Fibroblast of skin of right biceps (primary cell): Measurements from ENCODE around the gene PITPNC1.
"Not testable (repeated sequence)": the region's sequence is repeated elsewhere in the genome, so short reads cannot be mapped to it uniquely, and the experiment has no call there.

ENCODE experiments used
- DNase-seq: peaks from one replicate; pipeline ENCODE4 v3.0.0-alpha.2; 2013

The PITPNC1 gene

DNA sequence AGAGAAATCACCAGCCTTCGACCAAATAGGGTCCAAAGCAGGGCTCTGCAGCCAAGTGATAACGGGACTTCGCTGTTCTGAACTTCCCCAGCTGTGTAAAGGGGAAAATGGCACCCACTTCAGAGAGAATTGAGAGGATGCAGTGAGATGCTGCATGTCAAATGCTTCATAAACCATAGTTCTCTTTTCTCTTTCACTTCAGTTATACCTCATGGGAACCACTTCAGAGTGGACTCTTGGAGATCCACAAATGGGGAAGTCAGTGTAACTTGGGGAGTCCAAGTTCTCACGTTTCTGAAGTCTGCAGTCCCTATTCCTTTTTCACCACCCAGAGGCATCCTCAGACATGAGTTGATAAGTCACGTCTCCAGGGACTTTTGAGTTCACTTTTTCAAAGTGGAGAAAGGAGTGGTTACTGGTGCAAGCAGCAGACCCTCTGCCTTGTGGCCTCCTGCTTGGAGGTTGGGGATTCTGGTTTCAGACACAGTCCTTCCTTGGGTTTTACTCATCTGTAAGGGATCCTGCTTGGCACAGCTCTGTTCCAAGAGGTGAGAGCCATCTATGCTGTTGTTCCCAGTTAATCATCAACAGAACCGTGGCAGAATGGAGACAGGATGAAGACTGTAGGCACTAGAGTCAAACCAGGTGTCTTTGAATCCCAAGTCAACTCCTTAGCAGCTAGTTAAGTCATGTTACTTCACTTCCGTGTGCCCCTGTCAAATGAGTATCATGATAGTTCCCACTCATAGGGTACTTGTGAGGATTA is 217.2 kb downstream of the PITPNC1 start:
- DNase-seq: no peak

DNA sequence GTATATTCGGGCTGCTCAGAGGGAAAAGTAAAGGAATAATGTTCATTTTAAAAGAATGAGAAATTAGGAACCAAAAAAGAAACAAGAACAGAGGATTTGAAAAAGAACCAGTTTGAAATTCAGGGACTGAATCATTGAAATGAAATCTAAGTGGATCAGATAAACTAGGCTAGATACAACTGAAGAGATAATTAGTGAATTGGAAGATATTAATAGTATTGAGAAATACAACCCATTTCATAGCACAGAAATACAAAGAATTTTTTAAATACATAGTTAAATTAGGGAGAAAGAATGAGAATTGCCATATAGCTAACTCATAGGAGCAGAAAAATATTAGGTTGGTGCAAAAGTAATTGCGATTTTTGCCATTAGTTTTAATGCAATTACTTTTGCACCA is 223.3 kb downstream of the PITPNC1 start:
- DNase-seq: no peak

DNA sequence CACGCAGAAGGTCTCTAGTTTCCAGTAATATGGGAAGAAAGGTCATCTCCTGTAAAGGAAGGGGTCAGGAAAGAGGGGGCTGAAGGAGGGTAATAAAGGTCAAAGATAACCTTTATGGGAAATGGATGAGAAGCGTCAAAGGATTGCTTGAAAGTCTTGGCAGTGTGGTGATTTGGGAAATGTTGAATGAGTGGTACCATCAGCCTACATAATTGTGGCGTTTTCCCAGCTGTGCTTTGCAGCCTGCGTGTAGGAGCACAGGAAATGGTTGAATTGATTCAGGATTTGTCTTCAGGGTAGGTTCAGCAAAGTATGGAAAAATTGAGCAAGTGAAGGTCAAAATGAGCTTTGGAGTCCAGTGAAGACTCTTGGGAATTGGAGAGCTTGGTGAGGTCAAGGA is 224.8 kb downstream of the PITPNC1 start:
- DNase-seq: no peak

DNA sequence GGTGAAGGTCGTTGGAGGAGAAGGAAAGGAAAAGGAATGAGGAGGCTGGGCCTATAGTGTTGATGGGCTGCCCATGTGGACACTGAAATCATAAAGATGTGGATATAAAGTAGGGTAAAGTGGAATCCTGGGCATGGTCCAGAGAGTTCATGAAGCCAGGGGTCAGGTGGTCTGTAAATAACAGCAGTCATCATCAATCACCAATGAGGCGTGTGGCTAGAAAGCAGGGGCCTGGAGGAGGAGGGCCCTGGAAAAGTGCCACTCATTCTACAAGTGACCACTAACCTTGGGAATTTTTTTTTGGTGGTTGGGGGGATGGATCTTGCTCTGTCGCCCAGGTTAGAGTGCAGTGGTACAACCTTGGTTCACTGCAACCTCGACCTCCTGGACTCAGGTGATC is 225.4 kb downstream of the PITPNC1 start:
- DNase-seq: no peak

DNA sequence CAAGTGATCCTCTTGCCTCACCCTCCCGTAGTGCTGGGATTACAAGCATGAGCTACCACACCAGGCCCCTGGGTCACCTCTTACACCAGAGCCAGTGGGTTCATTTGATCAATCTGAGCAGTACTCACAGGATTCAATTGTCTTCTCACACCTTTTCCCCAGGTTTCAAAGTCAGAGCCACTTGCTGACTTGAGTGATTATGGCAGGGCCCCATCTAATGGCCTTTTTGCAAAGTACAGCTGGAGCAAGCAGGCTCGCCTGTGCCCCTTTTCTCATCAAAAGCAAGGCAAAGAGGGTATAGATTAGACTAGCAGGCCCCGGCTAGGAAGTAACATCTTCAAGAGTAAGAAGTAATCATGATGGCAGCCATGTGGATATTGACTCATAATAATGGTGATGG is 225.9 kb downstream of the PITPNC1 start:
- DNase-seq: peak; percentile 26

DNA sequence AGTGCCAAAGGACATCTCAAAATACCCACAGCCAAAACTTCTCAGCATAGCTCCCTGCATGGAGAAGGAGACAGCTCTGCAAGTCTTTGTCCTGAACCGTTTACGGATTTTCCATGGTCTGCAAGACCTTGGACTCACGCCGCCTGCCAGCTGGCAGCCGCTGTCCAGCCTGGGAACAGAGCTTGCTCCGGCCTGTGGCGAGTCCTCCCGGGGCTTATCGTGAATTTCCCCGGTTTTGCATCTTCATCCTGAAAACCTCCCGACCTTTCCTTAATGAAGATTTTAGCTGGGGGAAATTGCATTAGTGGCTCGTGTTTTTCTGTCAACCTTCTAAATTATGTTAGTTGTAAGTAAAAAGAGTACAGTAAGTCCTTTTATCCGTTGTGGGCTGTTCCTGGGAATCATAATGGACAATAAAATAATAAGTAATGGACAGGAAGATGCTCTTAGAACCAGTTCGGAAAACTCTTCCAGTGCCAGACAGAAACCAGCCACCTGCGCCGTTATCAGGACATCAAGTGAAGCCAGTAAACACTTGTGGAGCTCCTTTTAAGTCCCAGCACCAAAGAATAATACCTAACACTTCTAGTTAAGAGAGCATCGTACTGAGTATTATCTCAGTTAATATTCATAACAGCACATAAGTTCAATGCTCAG is 228.3 kb downstream of the PITPNC1 start:
- DNase-seq: no peak

DNA sequence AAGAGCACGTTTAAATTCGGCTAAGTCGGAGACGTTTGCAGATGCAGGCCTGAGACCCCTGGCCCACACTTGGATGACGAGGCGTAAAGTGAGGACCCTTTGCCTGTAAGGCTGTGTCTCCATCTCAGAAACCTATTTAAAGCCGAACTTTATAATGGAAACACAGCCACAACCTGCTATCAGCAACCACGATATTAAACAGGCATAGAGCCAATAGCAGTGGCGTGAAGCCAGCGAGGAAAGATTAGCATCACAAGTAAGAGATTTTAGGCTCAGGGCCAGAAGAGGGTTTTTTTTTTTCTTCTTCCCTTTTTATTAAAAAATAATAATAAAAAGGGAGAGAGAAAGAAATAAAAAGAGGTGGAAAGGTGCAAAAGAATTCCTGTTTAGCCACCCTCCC is 229.4 kb downstream of the PITPNC1 start:
- DNase-seq: peak; percentile 33

DNA sequence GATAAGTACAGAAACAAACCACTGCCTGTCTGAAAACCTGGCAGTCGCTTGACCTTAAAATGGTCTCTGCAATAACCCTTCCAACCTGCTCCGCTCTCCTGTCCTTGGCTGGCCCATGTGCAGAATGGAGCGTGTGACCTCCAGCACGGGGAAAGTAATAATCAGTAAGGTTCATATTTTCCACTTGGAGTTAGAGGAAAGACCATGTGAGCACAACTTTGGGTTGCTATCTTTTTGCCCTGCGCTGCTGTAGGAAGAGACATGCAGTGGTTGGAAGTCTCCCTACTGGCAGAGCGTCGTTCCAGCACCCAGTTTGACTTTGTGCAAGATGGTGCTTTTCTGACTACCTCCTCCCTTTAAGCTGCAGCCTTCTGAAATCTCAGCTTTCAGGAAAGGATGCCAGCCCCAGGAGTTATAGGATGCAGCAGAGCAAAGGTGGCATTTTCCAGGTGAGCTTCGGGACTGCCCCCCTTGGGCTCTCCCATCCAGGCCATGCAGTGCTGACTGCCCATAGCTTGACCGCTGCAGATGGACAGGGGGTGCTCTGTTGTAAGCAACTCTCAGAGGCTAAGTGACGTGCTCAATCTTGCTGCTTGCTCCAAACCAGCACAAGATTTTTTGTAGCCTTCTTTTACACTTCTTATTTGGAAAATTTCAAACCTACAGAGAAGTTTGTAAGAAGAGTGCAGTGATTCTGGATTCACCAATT is 230.0 kb downstream of the PITPNC1 start:
- DNase-seq: no peak

DNA sequence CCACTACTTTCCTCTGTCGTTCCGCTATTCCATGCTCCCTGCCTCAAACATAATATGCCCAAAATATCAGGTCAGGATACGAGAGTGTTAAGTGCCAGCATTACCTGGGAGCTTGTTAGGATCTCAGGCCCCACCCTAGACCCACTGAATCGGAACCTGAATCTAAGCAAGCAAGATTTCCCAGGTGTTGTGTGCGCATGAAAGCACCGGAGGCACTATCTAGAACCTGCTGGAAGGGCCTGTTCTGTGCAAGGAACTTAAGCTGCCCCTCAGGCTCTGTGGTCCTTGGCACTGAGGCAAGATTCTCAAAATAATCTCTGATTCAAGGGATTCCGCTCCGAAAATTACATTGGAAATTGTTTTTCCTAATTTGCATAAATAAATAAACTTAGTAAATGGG is 233.0 kb downstream of the PITPNC1 start:
- DNase-seq: no peak

DNA sequence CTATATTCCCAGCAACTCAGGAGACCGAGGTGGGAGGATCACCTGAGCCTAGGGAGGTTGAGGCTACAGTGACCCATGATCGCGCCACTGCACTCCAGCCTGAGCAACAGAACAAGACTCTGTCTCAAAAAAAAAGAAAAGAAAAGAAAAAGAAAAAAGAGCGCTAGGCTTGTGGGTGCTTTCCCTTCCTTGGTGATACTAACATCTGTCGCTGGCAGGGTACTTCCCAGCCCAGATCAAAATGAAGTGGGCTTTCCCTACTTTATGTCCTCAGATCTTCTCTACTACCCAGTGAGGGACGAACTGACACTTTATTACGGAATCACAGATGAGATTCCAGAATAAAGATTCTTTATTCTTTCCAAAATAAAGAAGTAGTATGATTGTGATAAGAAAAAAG is 236.9 kb downstream of the PITPNC1 start:
- no peak for DNase-seq

DNA sequence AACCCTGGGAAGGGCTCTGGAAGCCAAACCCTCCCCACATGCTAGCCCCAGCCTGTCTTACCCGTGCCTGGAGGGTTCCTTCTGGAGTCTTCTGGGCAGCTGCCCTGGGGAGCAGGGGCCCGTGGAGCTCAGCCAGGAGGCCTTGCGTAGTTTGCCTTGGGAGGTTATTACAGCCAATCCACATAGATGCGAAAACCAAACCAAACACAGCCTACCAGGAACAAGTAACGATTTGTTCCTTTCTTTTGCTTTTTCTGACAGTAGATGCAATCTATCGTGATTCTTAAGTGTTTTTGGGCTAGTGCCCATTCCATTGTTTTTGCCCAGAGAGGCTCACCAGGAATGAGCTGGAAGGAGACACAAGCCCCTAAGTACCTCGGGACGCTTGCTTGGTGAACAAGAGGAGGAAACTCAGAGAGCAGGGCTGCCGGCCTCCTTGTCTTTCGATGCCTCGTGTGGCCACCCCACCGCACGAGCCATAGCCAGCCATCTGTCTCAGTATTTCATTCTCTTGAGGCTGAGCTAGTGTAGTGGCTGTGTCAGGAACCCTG is 238.0 kb downstream of the PITPNC1 start:
- DNase-seq: no peak

DNA sequence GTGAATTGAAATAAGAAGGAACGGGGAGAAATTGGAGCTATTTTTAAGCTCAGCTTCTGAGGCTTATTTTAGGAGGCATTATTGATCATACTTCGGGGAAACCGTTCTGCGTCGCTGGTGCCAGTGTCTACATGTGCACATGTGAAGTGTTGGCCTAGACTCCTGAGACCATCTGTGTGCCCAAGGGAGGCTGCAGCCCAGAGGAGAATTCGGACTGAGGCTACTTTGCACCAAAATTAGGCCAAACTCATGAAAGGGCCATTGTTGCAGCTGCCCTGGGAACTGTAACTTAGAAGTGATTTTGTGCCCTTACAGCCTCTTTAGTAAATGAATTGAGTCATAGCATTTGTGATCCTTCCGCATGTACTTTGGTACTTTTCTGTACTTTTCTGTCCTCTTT is 238.7 kb downstream of the PITPNC1 start:
- no peak for DNase-seq

DNA sequence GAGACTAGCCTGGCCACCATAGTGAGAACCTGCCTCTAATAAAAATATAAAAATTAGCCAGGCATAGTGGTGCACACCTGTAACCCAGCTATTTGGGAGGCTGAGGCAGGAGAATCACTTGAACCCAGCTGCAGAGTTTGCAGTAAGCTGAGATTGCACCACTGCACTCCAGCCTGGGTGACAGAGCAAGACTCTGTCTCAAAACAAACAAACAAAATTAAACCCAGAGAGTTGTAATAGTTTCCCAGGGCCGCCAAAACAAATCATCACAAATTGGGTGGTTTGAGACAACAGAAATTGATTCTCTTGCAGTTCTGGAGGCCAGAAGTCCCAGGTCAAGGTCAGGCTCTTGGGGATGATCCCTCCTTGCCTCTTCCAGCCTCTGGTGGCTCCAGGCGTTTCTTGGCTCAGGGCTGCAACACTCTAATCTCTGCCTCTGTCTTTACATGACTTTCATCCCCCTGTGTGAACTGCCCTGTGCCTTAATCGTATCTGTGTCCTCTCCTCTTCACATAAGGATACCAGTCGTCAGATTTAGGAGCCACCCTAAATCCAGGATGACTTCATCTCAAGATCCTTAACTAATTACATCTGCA is 240.3 kb downstream of the PITPNC1 start:
- no peak for DNase-seq

DNA sequence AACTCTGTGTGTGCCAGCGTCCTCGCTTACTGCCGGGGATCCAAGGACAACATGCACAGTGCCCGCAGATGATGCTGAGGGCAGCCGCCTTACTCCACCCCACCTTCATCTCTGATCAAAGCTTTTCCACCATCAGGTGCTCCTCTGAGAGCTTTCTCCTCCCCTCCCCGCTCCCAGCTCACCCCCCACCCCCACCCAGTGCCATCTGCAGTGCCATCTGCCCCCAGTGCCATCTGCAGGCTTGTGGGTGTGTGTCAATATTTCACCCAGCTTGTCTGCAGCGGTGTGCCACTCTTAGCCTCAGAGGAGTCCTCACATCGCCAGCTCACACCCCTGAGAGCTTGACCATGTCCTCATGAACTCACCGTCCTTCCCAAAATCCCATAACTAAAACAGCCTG is 242.5 kb downstream of the PITPNC1 start:
- DNase-seq: no peak

DNA sequence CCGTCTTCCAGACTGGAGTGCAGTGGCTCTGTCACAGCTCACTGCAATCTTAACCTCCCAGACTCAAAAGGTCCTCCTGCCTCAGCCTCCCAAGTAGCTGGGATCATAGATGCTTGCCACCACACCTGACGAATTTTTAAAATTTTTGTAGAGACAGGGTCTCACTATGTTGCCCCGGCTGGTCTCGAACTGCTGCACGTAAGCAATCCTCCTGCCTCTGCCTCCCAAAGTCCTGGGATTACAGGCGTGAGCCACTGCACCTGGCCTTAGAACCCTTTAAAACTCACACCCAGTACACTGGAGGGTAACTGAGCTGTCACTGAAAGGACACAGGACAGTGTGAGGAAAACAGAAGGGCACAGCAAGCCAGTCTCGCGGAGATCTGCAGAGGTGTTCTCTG is 243.0 kb downstream of the PITPNC1 start:
- DNase-seq: no peak

DNA sequence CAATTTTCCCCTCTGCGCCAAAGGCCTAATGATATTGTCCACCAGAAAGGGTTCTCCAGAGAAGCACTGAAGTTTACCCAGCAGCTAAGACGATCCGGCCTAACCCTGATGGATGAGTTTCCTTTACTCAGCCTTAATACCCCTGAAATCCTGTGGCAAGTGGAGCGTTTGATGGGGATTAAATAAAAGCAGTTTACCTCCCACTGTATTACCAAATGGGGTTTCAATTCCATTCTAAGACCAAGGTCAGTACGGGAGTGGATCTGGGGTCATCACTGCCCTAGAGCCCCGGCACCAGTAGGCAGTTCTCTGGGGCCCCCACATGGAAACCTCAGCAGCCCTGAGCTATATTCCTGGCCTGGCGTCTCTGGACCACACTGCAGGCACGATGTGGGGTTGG is 243.6 kb downstream of the PITPNC1 start:
- no peak for DNase-seq

DNA sequence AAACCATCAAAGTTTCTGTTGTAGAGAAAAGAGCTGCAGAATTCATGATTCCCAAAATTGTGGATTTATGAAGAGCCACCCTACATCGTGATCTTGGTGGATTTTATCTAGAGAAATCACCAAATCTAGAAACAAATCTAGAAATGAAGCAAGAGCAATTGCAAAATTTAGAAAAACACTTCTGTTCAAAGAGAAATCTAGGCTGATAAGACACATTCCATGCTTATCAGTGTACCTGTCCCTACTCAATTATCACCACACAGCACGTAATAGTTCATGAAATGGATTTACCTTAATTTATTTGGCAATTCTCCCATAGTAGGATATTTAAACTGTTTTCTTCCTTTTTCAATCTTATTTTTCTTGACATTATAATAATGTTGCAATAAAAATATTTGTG is 246.7 kb downstream of the PITPNC1 start:
- no peak for DNase-seq

DNA sequence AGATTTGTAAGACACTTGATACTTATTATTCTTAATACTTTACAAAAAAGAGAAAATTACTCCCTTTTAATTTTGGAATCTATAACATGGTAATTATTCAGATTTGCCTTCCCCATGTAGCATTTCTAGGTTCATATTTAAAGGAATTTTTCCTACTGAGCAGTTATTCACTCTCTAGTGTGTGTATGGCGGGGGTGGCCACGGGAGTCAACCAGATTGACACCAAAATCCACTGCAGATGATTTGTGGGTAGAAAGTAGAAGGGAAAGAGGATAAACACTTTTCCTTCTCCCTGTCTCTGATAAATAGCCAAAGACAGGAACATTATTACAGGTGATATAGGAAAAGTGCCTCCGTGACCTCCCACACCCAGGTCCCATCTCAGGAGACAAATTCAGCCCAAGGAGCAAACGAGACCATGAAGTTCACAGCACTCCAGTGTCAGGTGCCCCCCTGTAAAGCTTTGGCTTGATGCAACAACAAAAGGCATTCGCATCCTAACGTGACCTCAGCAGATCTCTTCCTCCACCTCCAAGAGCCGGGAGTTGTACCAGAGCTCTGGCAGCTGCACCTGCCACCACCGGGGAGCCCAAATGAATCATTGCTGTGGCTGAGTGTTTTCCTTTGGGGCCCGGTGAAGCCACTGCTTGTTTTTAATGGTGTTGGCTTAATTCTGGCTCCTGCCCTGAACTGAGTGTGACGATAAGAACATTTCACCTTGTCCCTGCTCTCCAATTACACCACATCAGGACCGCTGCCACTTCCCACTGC is 248.0 kb downstream of the PITPNC1 start:
- no peak for DNase-seq

DNA sequence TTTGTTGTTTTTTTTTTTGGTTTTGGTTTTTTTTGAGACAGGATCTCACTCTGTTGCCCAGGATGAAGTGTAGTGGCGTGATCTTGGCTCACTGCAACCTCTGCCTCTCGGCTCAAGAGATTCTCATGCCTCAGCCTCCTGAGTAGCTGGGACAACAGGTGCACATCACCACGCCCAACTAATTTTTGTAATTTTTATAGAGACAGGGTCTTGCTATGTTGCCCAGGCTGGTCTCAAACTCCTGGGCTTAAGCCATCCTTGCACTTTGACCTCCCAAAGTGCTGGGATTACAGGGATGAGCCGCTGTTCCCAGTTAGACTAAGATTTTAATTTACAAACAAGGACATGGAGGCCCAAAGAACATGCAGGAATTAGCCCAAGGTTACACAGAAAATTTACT is 248.9 kb downstream of the PITPNC1 start:
- DNase-seq: no peak

DNA sequence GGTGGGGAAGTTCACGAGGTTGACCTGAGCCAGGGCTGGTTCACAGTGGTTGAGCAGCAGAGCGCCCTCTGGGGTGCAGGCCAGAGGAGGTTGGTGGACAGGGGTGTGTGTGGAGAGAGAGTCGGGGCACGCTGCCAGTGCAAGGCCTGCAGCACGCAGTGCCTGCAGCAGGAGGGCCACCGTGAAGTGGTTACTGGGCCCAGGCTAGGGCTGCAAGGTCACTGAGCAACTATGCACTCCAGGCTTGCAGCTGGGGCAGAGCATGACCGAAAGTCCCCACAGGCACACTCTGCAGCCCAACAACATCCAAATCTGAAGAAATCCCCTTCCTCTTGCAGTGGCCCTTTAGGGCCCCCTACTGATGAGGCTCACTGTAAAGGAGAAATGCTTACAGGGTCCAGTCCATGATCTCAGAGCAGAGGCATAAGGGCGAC is 251.5 kb downstream of the PITPNC1 start:
- no peak for DNase-seq

DNA sequence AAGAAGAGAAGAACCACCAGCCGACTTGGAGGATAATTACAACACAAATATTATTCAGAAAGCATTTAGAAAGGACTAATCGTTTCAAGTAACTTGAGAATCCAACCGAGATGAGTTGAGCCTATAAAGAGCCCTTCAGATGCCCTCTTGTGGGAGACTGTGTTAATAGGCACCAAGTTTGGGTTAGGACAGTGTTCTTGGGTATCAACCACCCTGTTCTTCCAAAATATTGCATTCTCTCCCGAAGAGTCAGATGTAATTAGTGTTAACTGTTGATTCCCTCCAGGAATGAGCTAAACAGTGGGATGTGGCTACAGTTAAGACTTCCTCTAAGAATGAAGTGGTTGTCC is 252.9 kb downstream of the PITPNC1 start:
- DNase-seq: peak; percentile 60

DNA sequence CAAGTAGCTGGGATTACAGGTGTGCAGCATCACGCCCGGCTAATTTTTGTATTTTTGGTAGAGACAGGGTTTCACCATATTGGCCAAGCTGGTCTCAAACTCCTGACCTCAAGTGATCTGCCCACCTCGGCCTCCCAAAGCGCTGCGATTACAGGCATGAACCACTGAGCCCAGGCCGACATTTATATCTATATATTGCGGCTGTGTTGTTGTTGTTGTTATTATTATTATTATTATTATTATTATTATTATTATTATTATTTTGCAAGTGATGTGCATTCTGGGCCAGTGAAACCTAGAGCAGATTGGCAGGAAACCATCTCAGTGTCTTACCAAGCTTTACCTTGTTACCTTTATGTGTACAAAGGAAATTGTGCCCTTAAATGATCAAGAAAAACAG is 253.8 kb downstream of the PITPNC1 start:
- DNase-seq: not testable (repeated sequence)

DNA sequence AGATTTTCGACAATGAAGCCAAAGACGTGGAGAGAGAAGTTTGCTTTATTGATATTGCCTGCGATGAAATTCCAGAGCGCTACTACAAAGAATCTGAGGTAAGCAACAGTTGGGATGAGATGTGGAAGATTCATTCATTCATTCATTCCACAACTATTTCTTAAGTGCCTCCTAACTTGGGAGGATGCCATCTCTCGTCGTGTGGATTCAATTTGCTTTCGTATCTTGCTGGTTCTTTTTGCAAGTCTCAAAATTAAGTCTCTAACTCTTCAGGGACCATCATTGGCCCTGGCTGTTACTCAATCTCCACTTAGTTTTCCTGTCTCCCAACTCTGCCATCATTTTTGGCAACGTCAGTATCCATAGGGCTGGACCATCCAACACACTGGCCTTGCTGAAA is 255.1 kb downstream of the PITPNC1 start:
- peak; percentile 35 for DNase-seq
